Transverse colon (tissue), 4 donors: Measurements from ENCODE around the gene BRINP2.

Experiments
- EP300 ChIP-seq: sonication (generic); formaldehyde crosslinking; IDR thresholded peaks from one replicate; pipeline ENCODE4 v1.6.1; 2017; ENCODE audit warnings: antibody characterized with exemption, low read depth
- POLR2A ChIP-seq: fragments of 450-650 bp; IDR thresholded peaks from one replicate; pipeline ENCODE4 v1.6.1; 2016; ENCODE audit warnings: antibody characterized with exemption, mild to moderate bottlenecking, moderate library complexity
- POLR2AphosphoS5 ChIP-seq, 3 donors: sonication (generic); formaldehyde crosslinking; IDR thresholded peaks; one replicate each; pipeline ENCODE4 v1.6.1; 2016; ENCODE audit warnings: antibody characterized with exemption in 3 of 3
- TF ChIP-seq, protein P1 (sequence below), 5 experiments: fragments of 200-600 bp in 3 of 5; fragments of 450-650 bp in 2 of 5; sonication (generic) in 3 of 5; IDR thresholded peaks; 1 replicate in 2 of 5; 2 replicates in 3 of 5; pipeline ENCODE4 v1.5.1; 2016 to 2017; ENCODE audit warnings: antibody characterized with exemption in 5 of 5, inconsistent platforms in 3 of 5, mild to moderate bottlenecking in 2 of 5, moderate library complexity in 1 of 5

DNA sequence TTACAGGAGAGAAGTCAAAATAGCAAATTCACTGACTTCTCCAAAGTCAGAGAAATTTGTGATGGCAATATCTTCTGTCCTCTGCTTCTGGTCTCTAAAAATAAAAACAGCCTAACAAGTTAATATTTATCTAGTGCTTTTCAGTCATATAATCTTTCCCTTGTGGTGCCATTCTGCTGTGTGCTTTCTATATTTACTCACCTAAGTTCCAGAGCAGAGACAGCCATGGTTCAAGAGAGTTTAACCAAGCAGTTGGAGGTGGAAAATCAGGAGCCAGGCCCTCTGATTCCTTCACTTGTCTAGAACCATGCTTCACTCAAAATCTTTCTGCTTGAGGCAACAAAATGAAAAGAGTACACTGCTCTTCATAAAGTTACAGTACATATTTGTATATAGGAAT is 39.3 kb downstream of the BRINP2 start:
- TF ChIP-seq, protein P1, sequence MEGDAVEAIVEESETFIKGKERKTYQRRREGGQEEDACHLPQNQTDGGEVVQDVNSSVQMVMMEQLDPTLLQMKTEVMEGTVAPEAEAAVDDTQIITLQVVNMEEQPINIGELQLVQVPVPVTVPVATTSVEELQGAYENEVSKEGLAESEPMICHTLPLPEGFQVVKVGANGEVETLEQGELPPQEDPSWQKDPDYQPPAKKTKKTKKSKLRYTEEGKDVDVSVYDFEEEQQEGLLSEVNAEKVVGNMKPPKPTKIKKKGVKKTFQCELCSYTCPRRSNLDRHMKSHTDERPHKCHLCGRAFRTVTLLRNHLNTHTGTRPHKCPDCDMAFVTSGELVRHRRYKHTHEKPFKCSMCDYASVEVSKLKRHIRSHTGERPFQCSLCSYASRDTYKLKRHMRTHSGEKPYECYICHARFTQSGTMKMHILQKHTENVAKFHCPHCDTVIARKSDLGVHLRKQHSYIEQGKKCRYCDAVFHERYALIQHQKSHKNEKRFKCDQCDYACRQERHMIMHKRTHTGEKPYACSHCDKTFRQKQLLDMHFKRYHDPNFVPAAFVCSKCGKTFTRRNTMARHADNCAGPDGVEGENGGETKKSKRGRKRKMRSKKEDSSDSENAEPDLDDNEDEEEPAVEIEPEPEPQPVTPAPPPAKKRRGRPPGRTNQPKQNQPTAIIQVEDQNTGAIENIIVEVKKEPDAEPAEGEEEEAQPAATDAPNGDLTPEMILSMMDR (IDR thresholded peaks at IDR 0.05): no peak
- TF ChIP-seq POLR2AphosphoS5 (IDR thresholded peaks at IDR 0.05) (no peak), POLR2A (no peak), EP300 (no peak)
